Measurements from ENCODE around the gene AP5S1.

The AP5S1 gene

DNA sequence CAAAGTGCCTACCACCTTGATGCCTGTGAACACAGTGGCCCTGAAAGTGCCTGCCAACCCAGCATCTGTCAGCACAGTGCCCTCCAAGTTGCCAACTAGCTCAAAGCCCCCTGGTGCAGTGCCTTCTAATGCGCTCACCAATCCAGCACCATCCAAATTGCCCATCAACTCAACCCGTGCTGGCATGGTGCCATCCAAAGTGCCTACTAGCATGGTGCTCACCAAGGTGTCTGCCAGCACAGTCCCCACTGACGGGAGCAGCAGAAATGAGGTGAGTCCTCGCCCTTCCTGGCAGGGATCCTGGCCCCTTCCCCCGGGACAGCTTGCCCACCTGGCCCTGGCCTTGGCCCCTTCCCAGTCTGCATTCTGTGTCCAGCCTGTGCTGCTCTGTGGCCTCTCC lies 44.2 kb downstream of the AP5S1 start:
- Histone ChIP-seq H3K4me2 (ENCODE audit: low read length) (no peak overlapping the region), H3K9ac (ENCODE audit: low read length) (no peak overlapping the region)
- no peak for TF ChIP-seq EZH2phosphoT487 (IDR thresholded peaks at IDR 0.05; ENCODE audit: low read depth)
- TF ChIP-seq, protein P1, sequence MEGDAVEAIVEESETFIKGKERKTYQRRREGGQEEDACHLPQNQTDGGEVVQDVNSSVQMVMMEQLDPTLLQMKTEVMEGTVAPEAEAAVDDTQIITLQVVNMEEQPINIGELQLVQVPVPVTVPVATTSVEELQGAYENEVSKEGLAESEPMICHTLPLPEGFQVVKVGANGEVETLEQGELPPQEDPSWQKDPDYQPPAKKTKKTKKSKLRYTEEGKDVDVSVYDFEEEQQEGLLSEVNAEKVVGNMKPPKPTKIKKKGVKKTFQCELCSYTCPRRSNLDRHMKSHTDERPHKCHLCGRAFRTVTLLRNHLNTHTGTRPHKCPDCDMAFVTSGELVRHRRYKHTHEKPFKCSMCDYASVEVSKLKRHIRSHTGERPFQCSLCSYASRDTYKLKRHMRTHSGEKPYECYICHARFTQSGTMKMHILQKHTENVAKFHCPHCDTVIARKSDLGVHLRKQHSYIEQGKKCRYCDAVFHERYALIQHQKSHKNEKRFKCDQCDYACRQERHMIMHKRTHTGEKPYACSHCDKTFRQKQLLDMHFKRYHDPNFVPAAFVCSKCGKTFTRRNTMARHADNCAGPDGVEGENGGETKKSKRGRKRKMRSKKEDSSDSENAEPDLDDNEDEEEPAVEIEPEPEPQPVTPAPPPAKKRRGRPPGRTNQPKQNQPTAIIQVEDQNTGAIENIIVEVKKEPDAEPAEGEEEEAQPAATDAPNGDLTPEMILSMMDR (IDR thresholded peaks at IDR 0.05; ENCODE audit: low read depth, low read length) = no peak

DNA sequence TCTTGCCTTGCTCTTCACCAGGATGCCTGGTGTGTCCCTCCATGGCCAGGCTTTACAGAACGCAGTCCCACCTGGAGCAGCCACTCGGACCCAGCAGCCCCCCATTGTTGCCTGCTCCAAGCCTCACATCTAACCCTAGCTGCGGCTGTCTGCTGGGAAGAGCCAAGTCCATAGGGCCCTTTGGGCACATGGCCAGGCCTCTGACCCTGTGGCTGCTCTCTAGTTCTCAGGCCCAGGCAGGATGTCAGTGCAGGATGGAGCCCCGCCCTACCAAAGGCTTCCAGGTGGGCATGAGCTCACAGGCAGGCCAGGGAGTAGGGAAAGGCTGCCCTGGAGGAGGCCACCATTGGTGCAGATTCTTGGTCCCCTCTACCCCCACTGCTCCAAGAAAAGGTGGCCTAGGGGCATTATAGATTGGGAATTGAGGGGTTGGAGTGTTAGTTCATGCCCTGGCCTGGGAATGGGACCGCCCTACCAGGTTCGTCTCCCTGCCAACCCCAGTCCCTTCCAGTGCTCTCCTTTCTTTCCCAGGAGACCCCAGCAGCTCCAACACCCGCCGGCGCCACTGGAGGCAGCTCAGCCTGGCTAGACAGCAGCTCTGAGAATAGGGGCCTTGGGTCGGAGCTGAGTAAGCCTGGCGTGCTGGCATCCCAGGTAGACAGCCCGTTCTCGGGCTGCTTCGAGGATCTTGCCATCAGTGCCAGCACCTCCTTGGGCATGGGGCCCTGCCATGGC lies 45.0 kb downstream of the AP5S1 start:
- Histone ChIP-seq H3K79me2 (ENCODE audit: low read length) (no peaks in the 10 kb centered on the region), H3K4me1 (ENCODE audit: low read length) (peaks cover 11% of the 10 kb centered on the region), H3K9ac (ENCODE audit: low read length) (no peak overlapping the region), H3K36me3 (replicated peaks; ENCODE audit: low read depth, low read length) (peaks cover 55% of the 10 kb centered on the region), H3K27me3 (ENCODE audit: low read depth, low read length) (no peaks in the 10 kb centered on the region), H3K4me3 (ENCODE audit: low read length) (no peak overlapping the region), H3K4me2 (ENCODE audit: low read length) (no peak overlapping the region), H4K20me1 (ENCODE audit: insufficient read depth, low read length) (no peaks in the 10 kb centered on the region), H3K27ac (ENCODE audit: low read length) (no peak overlapping the region), H2AFZ (ENCODE audit: low read depth, low read length) (no peak overlapping the region), H3K9me3 (ENCODE audit: insufficient read depth, low read length) (no peaks in the 10 kb centered on the region)
- TF ChIP-seq, protein P1 (IDR thresholded peaks at IDR 0.05; ENCODE audit: low read depth, low read length) = no peak
- no peak for TF ChIP-seq EZH2phosphoT487 (IDR thresholded peaks at IDR 0.05; ENCODE audit: low read depth)

More for the DNA sequence above, 44.2 kb downstream of the AP5S1 start:
- H3K27ac ChIP-seq (ENCODE audit: low read length) = no peak overlapping the region
- no peak overlapping the region for H2AFZ ChIP-seq (ENCODE audit: low read depth, low read length)
- no peaks in the 10 kb centered on the region for H3K9me3 ChIP-seq (ENCODE audit: insufficient read depth, low read length)
- peaks cover 55% of the 10 kb centered on the region for H3K36me3 ChIP-seq (replicated peaks; ENCODE audit: low read depth, low read length)
- H3K27me3 ChIP-seq (ENCODE audit: low read depth, low read length) = no peaks in the 10 kb centered on the region
- no peaks in the 10 kb centered on the region for H4K20me1 ChIP-seq (ENCODE audit: insufficient read depth, low read length)
- no peak overlapping the region for H3K4me3 ChIP-seq (ENCODE audit: low read length)
- no peaks in the 10 kb centered on the region for H3K79me2 ChIP-seq (ENCODE audit: low read length)
- peaks cover 11% of the 10 kb centered on the region for H3K4me1 ChIP-seq (ENCODE audit: low read length)

DNA sequence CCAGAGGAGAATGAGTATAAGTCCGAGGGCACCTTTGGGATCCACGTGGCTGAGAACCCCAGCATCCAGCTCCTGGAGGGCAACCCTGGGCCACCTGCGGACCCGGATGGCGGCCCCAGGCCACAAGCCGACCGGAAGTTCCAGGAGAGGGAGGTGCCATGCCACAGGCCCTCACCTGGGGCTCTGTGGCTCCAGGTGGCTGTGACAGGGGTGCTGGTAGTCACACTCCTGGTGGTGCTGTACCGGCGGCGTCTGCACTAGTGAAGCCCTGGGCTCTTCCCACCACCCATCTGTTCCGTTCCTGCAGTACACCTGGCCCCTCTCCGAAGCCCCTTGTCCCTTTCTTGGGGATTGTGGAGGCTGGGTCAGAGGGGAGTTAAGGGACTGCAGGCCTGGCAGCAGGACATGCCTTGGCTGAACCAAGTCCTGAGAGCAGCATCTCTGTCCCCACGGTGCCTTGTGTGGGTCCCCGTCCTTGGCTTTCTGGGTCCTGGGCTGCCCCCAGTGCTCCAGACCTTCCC lies 45.6 kb downstream of the AP5S1 start:
- H3K4me1 ChIP-seq (ENCODE audit: low read length) = peaks cover 11% of the 10 kb centered on the region
- H2AFZ ChIP-seq (ENCODE audit: low read depth, low read length) = no peak overlapping the region
- peaks cover 55% of the 10 kb centered on the region for H3K36me3 ChIP-seq (replicated peaks; ENCODE audit: low read depth, low read length)
- H3K4me2 ChIP-seq (ENCODE audit: low read length) = no peak overlapping the region
- no peak overlapping the region for H3K9ac ChIP-seq (ENCODE audit: low read length)
- no peak overlapping the region for H3K27ac ChIP-seq (ENCODE audit: low read length)
- H3K27me3 ChIP-seq (ENCODE audit: low read depth, low read length) = no peaks in the 10 kb centered on the region
- no peaks in the 10 kb centered on the region for H3K9me3 ChIP-seq (ENCODE audit: insufficient read depth, low read length)
- no peak overlapping the region for H3K4me3 ChIP-seq (ENCODE audit: low read length)
- TF ChIP-seq, protein P1 (IDR thresholded peaks at IDR 0.05; ENCODE audit: low read depth, low read length) = no peak
- TF ChIP-seq EZH2phosphoT487 (IDR thresholded peaks at IDR 0.05; ENCODE audit: low read depth) = no peak
- H4K20me1 ChIP-seq (ENCODE audit: insufficient read depth, low read length) = no peaks in the 10 kb centered on the region
- H3K79me2 ChIP-seq (ENCODE audit: low read length) = no peaks in the 10 kb centered on the region

DNA sequence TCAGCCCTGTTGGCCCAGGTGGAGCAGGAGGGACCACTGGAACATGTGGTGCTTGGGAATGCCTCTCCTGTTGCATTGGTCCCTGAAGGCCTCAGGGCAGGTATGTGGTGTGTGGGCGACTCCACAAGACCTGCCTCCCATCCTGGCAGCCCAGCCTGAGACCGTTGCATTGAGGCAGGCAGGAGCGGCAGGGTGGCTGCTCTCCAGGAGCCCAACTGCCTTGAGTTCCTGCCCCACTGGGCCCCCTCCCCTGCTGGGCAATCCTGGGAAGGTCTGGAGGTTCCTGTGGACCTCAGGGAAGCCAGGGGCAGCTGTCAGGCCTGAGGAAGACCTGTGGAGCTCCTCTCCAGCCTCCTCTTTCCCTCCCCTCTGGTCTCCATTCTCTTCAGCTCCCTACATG lies 46.1 kb downstream of the AP5S1 start:
- no peaks in the 10 kb centered on the region for H4K20me1 ChIP-seq (ENCODE audit: insufficient read depth, low read length)
- no peak overlapping the region for H3K4me3 ChIP-seq (ENCODE audit: low read length)
- H3K4me2 ChIP-seq (ENCODE audit: low read length) = no peak overlapping the region
- peaks cover 11% of the 10 kb centered on the region for H3K4me1 ChIP-seq (ENCODE audit: low read length)
- no peaks in the 10 kb centered on the region for H3K27me3 ChIP-seq (ENCODE audit: low read depth, low read length)
- no peaks in the 10 kb centered on the region for H3K9me3 ChIP-seq (ENCODE audit: insufficient read depth, low read length)
- no peak overlapping the region for H2AFZ ChIP-seq (ENCODE audit: low read depth, low read length)
- TF ChIP-seq EZH2phosphoT487 (IDR thresholded peaks at IDR 0.05; ENCODE audit: low read depth) = no peak
- TF ChIP-seq, protein P1 (IDR thresholded peaks at IDR 0.05; ENCODE audit: low read depth, low read length) = no peak
- peaks cover 55% of the 10 kb centered on the region for H3K36me3 ChIP-seq (replicated peaks; ENCODE audit: low read depth, low read length)
- H3K79me2 ChIP-seq (ENCODE audit: low read length) = no peaks in the 10 kb centered on the region
- H3K9ac ChIP-seq (ENCODE audit: low read length) = no peak overlapping the region
- H3K27ac ChIP-seq (ENCODE audit: low read length) = no peak overlapping the region
